Measurements from ENCODE around the gene NOL8. TPM values are rescaled to one million over a fixed set of nuclear protein-coding genes. Genes with fewer than 3 reads are reported as not detected.

NOL8 gene
- total RNA-seq, 1 donor from 2014 or later: 68.3 TPM

DNA sequence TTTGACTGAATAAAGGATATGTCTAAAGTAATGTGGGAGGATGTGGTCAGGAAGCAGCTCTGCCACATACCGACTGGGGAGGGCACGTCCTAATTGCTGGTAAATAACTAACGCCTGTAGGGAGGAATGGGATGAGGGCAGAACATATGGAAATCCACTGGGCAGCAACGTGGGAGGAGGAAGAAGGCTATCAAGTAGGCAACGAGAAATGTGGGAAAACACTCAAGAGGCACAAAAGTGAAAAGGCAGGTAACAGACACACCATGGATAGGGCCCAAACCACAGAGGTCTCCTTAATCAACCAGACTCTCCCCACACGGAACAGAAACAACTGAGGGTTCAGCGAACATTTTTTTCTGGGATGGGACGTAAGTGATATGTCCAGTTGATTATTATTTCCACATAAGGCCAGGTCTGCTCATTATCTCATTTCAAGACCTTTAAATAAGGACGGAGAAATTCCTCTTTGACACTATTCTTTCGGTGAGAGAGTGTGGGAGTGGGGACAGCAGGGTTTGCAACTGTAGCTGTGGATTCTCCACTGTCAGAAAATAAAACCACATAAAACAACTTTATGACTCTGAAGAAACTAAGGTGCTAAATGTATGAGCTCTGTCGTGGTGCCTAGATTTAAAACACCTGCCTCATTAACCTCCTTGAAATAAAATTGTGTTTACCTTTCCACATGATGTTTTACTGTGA, 48.7 kb downstream of the NOL8 start:
- intact Hi-C loops (cut with micrococcal nuclease): no loop called here

DNA sequence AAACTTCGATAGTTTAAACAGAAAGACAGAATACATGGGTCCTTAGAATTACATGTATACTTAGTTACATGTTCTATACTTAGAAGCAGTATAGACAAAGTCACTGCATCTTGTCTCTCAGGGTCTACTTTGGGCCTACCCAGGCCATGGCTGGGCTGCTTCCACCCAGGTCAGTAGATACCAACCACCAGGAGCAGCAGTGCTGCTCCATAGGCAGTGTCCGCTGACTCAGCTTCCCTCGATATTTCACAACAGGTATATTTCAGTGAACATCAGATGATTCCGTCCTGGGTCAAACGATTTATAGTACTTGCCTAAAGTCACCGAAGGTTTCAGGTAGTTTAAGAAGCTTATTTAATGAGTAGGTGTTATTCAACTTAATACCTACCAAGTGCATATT, 49.6 kb downstream of the NOL8 start:
- intact Hi-C loops (cut with micrococcal nuclease): no loop called here

- intact Hi-C loops (cut with micrococcal nuclease): no loop called here
Measured at GRCh38 chr9:92270511-92270910, 54.6 kb downstream of the NOL8 start.

DNA sequence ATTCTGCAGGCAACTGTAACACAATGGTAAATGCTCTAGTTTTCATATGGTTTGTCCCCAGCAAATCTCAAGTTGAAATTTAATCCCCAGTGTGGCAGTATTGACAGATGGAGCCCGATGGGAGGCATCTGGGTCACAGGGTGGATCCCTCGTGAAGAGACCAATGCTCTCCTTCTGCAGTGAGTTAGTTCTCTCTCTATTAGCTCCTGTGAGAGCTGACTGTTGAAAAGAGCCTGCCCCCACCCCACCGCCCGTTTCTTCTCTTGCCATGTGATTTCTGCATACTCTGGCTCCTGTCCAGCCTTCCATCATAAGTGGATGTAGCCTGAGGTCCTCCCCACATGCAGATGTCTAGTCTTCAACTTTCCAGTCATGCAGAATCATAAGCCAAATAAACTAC, 58.7 kb downstream of the NOL8 start:
- intact Hi-C loops (cut with micrococcal nuclease): no loop called here

GRCh38 chr9:92265154-92265553, 60.0 kb downstream of the NOL8 start:
- intact Hi-C loops (cut with micrococcal nuclease): no loop called here

DNA sequence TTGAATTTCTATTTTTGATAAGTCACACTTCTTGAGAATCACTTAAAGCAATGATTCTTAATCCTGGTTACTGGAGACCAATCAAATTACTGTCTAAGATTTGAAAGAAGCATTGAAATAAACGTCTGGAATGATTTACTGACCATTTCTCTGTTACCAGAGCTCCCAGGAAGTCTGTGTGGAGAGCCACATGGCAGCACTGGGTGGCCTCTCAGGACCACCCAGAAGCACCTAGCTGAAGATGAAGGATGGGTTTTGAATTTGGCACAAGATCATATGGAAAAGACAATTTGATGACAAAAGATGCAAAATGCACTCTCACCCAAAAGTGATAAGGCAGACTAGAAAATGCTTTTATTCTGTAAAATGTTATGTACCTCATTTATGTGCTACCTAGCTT, 62.0 kb downstream of the NOL8 start:
- intact Hi-C loops (cut with micrococcal nuclease): no loop called here

GRCh38 chr9:92257327-92257726, 67.8 kb downstream of the NOL8 start:
- intact Hi-C loops (cut with micrococcal nuclease): no loop called here

GRCh38 chr9:92254381-92255337, 70.5 kb downstream of the NOL8 start:
- intact Hi-C loops (cut with micrococcal nuclease): no loop called here

DNA sequence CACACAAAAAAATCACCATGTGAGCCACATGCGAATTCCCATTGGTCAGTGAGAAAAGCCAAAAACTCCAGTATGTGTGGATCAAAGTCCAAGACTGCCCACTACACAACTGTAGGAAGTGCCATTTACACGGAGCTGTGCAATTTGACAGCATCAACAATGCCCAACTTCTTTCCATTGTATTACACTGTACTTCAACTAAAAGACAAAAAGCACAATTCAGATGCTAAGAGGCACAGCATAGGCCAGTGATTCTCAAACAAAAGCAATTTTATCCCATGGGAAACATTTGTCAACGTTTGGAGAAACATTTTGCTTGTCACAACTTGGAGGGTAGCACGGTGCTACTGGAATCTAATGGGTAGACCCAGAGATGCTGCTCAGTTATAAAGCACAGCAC, 71.5 kb downstream of the NOL8 start:
- intact Hi-C loops (cut with micrococcal nuclease): no loop called here

- intact Hi-C loops (cut with micrococcal nuclease): no loop called here
Measured at GRCh38 chr9:92247981-92248380, 77.2 kb downstream of the NOL8 start.

Other genes with a start within 250 kb of the NOL8 start
- 64.6 and 68.8 TPM in 2 replicates for gene SPTLC1, start 209.9 kb downstream of the NOL8 start, total RNA-seq
- gene IARS1, start 31.7 kb downstream of the NOL8 start, total RNA-seq: 133 and 136 TPM in 2 replicates
- gene CENPP, start 603 bp upstream of the NOL8 start, total RNA-seq: 26.9 and 27.2 TPM in 2 replicates
- not detected in 2 replicates for gene OGN, start 79.2 kb upstream of the NOL8 start, total RNA-seq
- gene OMD, start 99.1 kb upstream of the NOL8 start, total RNA-seq: not detected in 2 replicates
- not detected in 2 replicates for gene ASPN, start 157.2 kb upstream of the NOL8 start, total RNA-seq
- gene ECM2, start 210.6 kb upstream of the NOL8 start, total RNA-seq: not detected in 2 replicates